Motor neuron (in vitro differentiated cells): ENCODE measurements around the gene SF3B6. TPM values are rescaled to one million over a fixed set of nuclear protein-coding genes. Genes with fewer than 3 reads are reported as not detected.

Experiments
- ATAC-seq, 8 experiments: fragments of 200-7000 bp; cut with Tn5 transposase; replicated peaks in 6 of 8; 2 replicates each; pipeline ENCODE4 v1.8.0; 2021; ENCODE audit warnings: mild to moderate bottlenecking in 8 of 8, moderate library complexity in 8 of 8
- H3K27ac ChIP-seq, 2 donors: fragments of 250-450 bp; sonication (Bioruptor Pico); 2 replicates each; pipeline ENCODE4 v1.9.0; 2021; ENCODE audit warnings: antibody characterized with exemption in 2 of 2, mild to moderate bottlenecking in 2 of 2, moderate library complexity in 1 of 2
- H3K4me1 ChIP-seq, 2 donors: fragments of 250-450 bp; sonication (Bioruptor Pico); replicated peaks in 1 of 2; 2 replicates each; pipeline ENCODE4 v1.6.1; 2021; ENCODE audit warnings: antibody characterized with exemption in 2 of 2, mild to moderate bottlenecking in 2 of 2, moderate library complexity in 1 of 2
- H3K4me3 ChIP-seq, 5 donors: fragments of 250-450 bp; sonication (Bioruptor Pico); 2 replicates each; pipeline ENCODE4 v1.9.0; 2021; ENCODE audit warnings: antibody characterized with exemption in 5 of 5, mild to moderate bottlenecking in 5 of 5, moderate library complexity in 4 of 5
- WGBS, 10 experiments: fragments of 450-650 bp; shearing (Covaris generic); methylation state at CpG; one replicate each; pipeline ENCODE4 v1.0.0; 2022; 5-methylcytosine and 5-hydroxymethylcytosine counted together
- in situ Hi-C, 9 experiments: fragments of 400-800 bp; cut with MboI; loops; one replicate each; pipeline ENCODE4 v1.15.0; 2021; ENCODE audit warnings: low sequenced_read_pairs in 9 of 9, low pct_unique_long_range_greater_than_20kb in 2 of 9; ENCODE audit not compliant: unreplicated experiment in 9 of 9
- total RNA-seq, 8 experiments: library from RNA; unstranded; fragments of 300-600 nt; gene quantifications; 2 replicates each; pipeline versions ENCODE4 v1.2.3 to v1.2.4, GENCODE V29; 2022

Gene SF3B6
- total RNA-seq, 8 experiments from 2014 or later: 145 to 231 (median 189) TPM

GRCh38 chr2:24072259-24072658, 3.9 kb downstream of the SF3B6 start:
- Histone ChIP-seq H3K4me3 (no peak overlapping the region), H3K27ac (no peak overlapping the region), H3K4me1 (peaks cover 7 to 8% of the 10 kb centered on the region in 2 donors)
- ATAC-seq: no peak
- in situ Hi-C loops: loop anchor here in 2 of 9 experiments (10.0 to 25.0 kb wide), 2 partner anchors 135 to 247 kb away; partner anchors contain the start of genes ATAD2B (in 1 of the 2) and UBXN2A (in 1 of the 2)
- WGBS, 10 experiments: 70 to 100% (median 100%) methylated on average over 1 to 4 of the region's 4 CpGs; no CpG with 5 or more reads in 1 of the 10 experiments

GRCh38 chr2:24065341-24065740, 10.8 kb downstream of the SF3B6 start:
- no peaks in the 10 kb centered on the region for H3K4me1 ChIP-seq
- ATAC-seq: no peak
- H3K4me3 ChIP-seq: no peak overlapping the region
- H3K27ac ChIP-seq: no peak overlapping the region
- in situ Hi-C loops: loop anchor here in 1 of 9 experiments (25.0 kb wide), 1 partner anchor 128 kb away; the partner anchor contains the start of genes ATAD2B and UBXN2A
- WGBS, 10 experiments: 75 to 100% (median 100%) methylated on average over 1 to 2 of the region's 2 CpGs; no CpG with 5 or more reads in 1 of the 10 experiments

- in situ Hi-C loops: loop anchor here in 1 of 9 experiments (25.0 kb wide), 1 partner anchor 121 kb away; the partner anchor contains the start of genes ATAD2B and UBXN2A
- Histone ChIP-seq H3K27ac (no peak overlapping the region), H3K4me3 (no peak overlapping the region), H3K4me1 (no peaks in the 10 kb centered on the region)
- ATAC-seq: peak in 5 of 8 experiments; percentile 50 to 94 (median 91)
- 0 to 92% (median 59%) methylated on average over 1 to 4 of the region's 4 CpGs; no CpG with 5 or more reads in 2 of the 10 experiments for WGBS, 10 experiments
Measured at GRCh38 chr2:24058564-24059271, 17.4 kb downstream of the SF3B6 start.

- 87 to 100% (median 90%) methylated on average over 2 to 5 of the region's 6 CpGs; no CpG with 5 or more reads in 5 of the 10 experiments for WGBS, 10 experiments
- ATAC-seq: no peak
- in situ Hi-C loops: loop anchor here in 1 of 9 experiments (25.0 kb wide), 1 partner anchor 118 kb away; the partner anchor contains the start of genes ATAD2B and UBXN2A
- Histone ChIP-seq H3K27ac (no peak overlapping the region), H3K4me3 (no peak overlapping the region), H3K4me1 (peaks cover 3 to 14% of the 10 kb centered on the region in 2 donors)
Measured at GRCh38 chr2:24055750-24056149, 20.4 kb downstream of the SF3B6 start.

GRCh38 chr2:24054366-24055010, 21.6 kb downstream of the SF3B6 start:
- Histone ChIP-seq H3K4me1 (peaks cover 3 to 14% of the 10 kb centered on the region in 2 donors), H3K4me3 (no peak overlapping the region), H3K27ac (peak overlapping the region in 1 of 2 donors; percentile 48)
- 39 to 90% (median 66%) methylated on average over 2 to 7 of the region's 8 CpGs for WGBS, 10 experiments
- in situ Hi-C loops: loop anchor here in 1 of 9 experiments (25.0 kb wide), 1 partner anchor 117 kb away; the partner anchor contains the start of genes ATAD2B and UBXN2A
- ATAC-seq: no peak

- no peak for ATAC-seq
- H3K4me3 ChIP-seq: no peak overlapping the region
- in situ Hi-C loops: loop anchor here in 1 of 9 experiments (25.0 kb wide), 1 partner anchor 116 kb away; the partner anchor contains the start of genes ATAD2B and UBXN2A
- WGBS, 10 experiments: 80 to 100% (median 100%) methylated on average over 1 of the region's 1 CpG; no CpG with 5 or more reads in 4 of the 10 experiments
- H3K4me1 ChIP-seq: peaks cover 5 to 14% of the 10 kb centered on the region in 2 donors
- H3K27ac ChIP-seq: no peak overlapping the region
Measured at GRCh38 chr2:24052951-24053350, 23.2 kb downstream of the SF3B6 start.

GRCh38 chr2:24051833-24052232, 24.3 kb downstream of the SF3B6 start:
- no peak for ATAC-seq

GRCh38 chr2:24050041-24050979, 25.8 kb downstream of the SF3B6 start:
- 0 to 100% (median 20%) methylated on average over 1 to 7 of the region's 47 CpGs; no CpG with 5 or more reads in 3 of the 10 experiments for WGBS, 10 experiments
- in situ Hi-C loops: loop anchor here in 1 of 9 experiments (25.0 kb wide), 1 partner anchor 113 kb away; the partner anchor contains the start of genes ATAD2B and UBXN2A
- peak; percentile 0 to 13 (median 4) for ATAC-seq
- peak overlapping the region; percentile 51 to 60 for H3K27ac ChIP-seq
- H3K4me3 ChIP-seq: peak overlapping the region; percentile 71 to 81 (median 79)
- peaks cover 10 to 18% of the 10 kb centered on the region in 2 donors for H3K4me1 ChIP-seq

More at GRCh38 chr2:24051833-24052232, 24.3 kb downstream of the SF3B6 start:
- Histone ChIP-seq H3K4me3 (no peak overlapping the region), H3K4me1 (peaks cover 10 to 14% of the 10 kb centered on the region in 2 donors), H3K27ac (no peak overlapping the region)
- in situ Hi-C loops: loop anchor here in 1 of 9 experiments (25.0 kb wide), 1 partner anchor 115 kb away; the partner anchor contains the start of genes ATAD2B and UBXN2A
- WGBS, 10 experiments: 63 to 100% (median 77%) methylated on average over 1 to 8 of the region's 8 CpGs; no CpG with 5 or more reads in 1 of the 10 experiments

- ATAC-seq: peak; percentile 5 to 48 (median 37)
- 0% methylated on average over 4 of the region's 52 CpGs; no CpG with 5 or more reads in 9 of the 10 experiments for WGBS, 10 experiments
- Histone ChIP-seq H3K27ac (peak within 1 kb of the TSS; percentile 51 to 60), H3K4me3 (peak within 1 kb of the TSS; percentile 71 to 81 (median 79)), H3K4me1 (peaks cover 10 to 18% of the 10 kb centered on the region in 2 donors)
- in situ Hi-C loops: loop anchor here in 1 of 9 experiments (25.0 kb wide), 1 partner anchor 112 kb away; the partner anchor contains the start of genes ATAD2B and UBXN2A
Measured at GRCh38 chr2:24049485-24050021, 26.6 kb downstream of the SF3B6 start, which contains the start of gene FKBP1B. Gene FKBP1B (plus strand): TSS chr2:24049741. CDS start chr2:24049850, 109 bp downstream.

GRCh38 chr2:24048769-24049484, 27.2 kb downstream of the SF3B6 start:
- Histone ChIP-seq H3K4me1 (peaks cover 10 to 18% of the 10 kb centered on the region in 2 donors), H3K27ac (no peak overlapping the region), H3K4me3 (peak overlapping the region; percentile 71 to 81 (median 79))
- no peak for ATAC-seq
- WGBS, 10 experiments: 15 to 80% (median 56%) methylated on average over 2 to 23 of the region's 23 CpGs
- in situ Hi-C loops: no loop called here

GRCh38 chr2:24047703-24048033, 28.5 kb downstream of the SF3B6 start:
- 0 to 71% (median 54%) methylated on average over 1 to 7 of the region's 8 CpGs; no CpG with 5 or more reads in 2 of the 10 experiments for WGBS, 10 experiments
- ATAC-seq: peak in 6 of 8 experiments; percentile 2 to 21 (median 13)
- H3K4me1 ChIP-seq: peaks cover 7 to 11% of the 10 kb centered on the region in 2 donors
- in situ Hi-C loops: no loop called here
- no peak overlapping the region for H3K27ac ChIP-seq
- H3K4me3 ChIP-seq: peak overlapping the region; percentile 7 to 82 (median 22)
